T-helper 2 cell treated with Interferon-gamma antibody and Interleukin-4, amounts not matched to agents 100 ng/mL and 5 ng/mL, for 36 hours (primary cell): Measurements from ENCODE around the gene DDX54. TPM values are rescaled to one million over a fixed set of nuclear protein-coding genes. Genes with fewer than 3 reads are reported as not detected.

Experiments
- total RNA-seq: library from RNA; stranded (reverse); gene quantifications from 2 replicates; pipeline ENCODE4 v1.2.3, GENCODE V29; 2022

Gene DDX54
- total RNA-seq, 1 donor from 2014 or later: 76.4 TPM

Other genes starting within 250 kb of the DDX54 start
- 114 and 117 TPM in 2 replicates for gene OAS3, start 247.0 kb downstream of the DDX54 start, total RNA-seq
- gene OAS2, start 207.0 kb downstream of the DDX54 start, total RNA-seq: 140 and 153 TPM in 2 replicates
- gene DTX1, start 128.7 kb downstream of the DDX54 start, total RNA-seq: not detected in 2 replicates
- gene RASAL1, start 49.7 kb downstream of the DDX54 start, total RNA-seq: 0.09 and 0.14 TPM in 2 replicates
- gene CFAP73, start 35.8 kb downstream of the DDX54 start, total RNA-seq: 0.34 TPM in 1 of 2 replicates, not detected in the other
- 22.0 and 24.8 TPM in 2 replicates for gene RITA1, start 243 bp upstream of the DDX54 start, total RNA-seq
- 34.2 and 38.4 TPM in 2 replicates for gene TPCN1, start 36.0 kb upstream of the DDX54 start, total RNA-seq
- 27.6 and 28.9 TPM in 2 replicates for gene SLC8B1, start 149.6 kb upstream of the DDX54 start, total RNA-seq
- gene PLBD2, start 173.1 kb upstream of the DDX54 start, total RNA-seq: 12.1 and 12.5 TPM in 2 replicates
- not detected in 2 replicates for gene SDS, start 218.4 kb upstream of the DDX54 start, total RNA-seq
- gene SDSL, start 236.9 kb upstream of the DDX54 start, total RNA-seq: 0.57 and 0.89 TPM in 2 replicates